ENCODE measurements around the gene ADCK2.
"Not testable (repeated sequence)": the region's sequence is repeated elsewhere in the genome, so short reads cannot be mapped to it uniquely, and the experiment has no call there.

Gene ADCK2

DNA sequence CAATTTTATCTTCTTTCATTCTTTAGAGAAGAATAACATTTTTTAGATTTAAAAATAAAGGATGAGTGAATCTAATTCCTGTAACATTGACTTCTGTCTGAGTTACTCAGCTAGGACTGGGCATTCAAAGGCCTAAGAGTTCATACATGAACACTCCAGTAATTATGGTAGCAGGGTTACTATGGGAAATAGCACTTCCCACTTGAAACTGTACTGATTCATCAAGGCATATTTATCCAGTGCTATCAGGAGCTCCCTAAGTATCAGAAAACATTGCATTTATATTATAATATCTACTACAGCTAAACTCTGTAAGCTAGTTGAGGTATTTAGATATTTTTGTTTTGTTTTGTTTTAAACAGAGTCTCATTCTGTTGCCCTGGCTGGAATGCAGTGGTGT is 65.5 kb downstream of the ADCK2 start:
- DNase-seq (ENCODE audit: low read depth in 2 of 2), result no peak

DNA sequence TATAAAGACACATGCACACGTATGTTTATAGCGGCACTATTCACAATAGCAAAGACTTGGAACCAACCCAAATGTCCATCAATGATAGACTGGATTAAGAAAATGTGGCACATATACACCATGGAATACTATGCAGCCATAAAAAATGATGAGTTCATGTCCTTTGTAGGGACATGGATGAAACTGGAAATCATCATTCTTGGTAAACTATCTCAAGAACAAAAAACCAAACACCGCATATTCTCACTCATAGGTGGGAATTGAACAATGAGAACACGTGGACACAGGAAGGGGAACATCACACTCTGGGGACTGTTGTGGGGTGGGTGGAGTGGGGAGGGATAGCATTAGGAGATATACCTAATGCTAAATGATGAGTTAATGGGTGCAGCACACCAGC is 70.5 kb downstream of the ADCK2 start:
- DNase-seq (ENCODE audit: low read depth in 2 of 2), result not testable (repeated sequence)

- DNase-seq (ENCODE audit: low read depth in 2 of 2), result no peak
These were observed 71.3 kb downstream of the ADCK2 start for GRCh38 chr7:140744005-140744404.
